Heart left ventricle (tissue), 16 donors: Measurements from ENCODE around the gene ZC3H12C. TPM values are rescaled to one million over a fixed set of nuclear protein-coding genes. Genes with fewer than 3 reads are reported as not detected.

Source experiments
- ATAC-seq, 4 donors: fragments of 200-7000 bp; cut with Tn5 transposase; one replicate each; pipeline ENCODE4 v1.9.1; 2020 to 2022; ENCODE audit warnings: moderate library complexity in 4 of 4, mild to moderate bottlenecking in 3 of 4, moderate number of reproducible peaks in 1 of 4
- DNase-seq, 5 donors: peaks; one replicate each; pipeline ENCODE4 v3.0.0-alpha.2; 2020
- H3K27ac ChIP-seq, 12 donors: fragments of 200-600 bp; sonication (generic) in 4 of 12; one replicate each; pipeline versions ENCODE4 v1.5.0 to v1.8.0; 2016 to 2022; ENCODE audit warnings: mild to moderate bottlenecking in 2 of 12
- H3K27me3 ChIP-seq, 9 donors: fragments of 200-600 bp; sonication (generic) in 2 of 9; one replicate each; pipeline versions ENCODE4 v1.5.1 to v1.8.0; 2016 to 2022; ENCODE audit warnings: mild to moderate bottlenecking in 3 of 9
- H3K36me3 ChIP-seq, 9 donors: fragments of 200-600 bp; sonication (generic) in 2 of 9; one replicate each; pipeline versions ENCODE4 v1.5.0 to v1.8.0; 2018 to 2022; ENCODE audit warnings: mild to moderate bottlenecking in 2 of 9
- H3K4me1 ChIP-seq, 12 donors: fragments of 200-600 bp; sonication (generic) in 4 of 12; one replicate each; pipeline versions ENCODE4 v1.5.0 to v1.8.0; 2016 to 2022; ENCODE audit warnings: mild to moderate bottlenecking in 3 of 12
- H3K4me3 ChIP-seq, 12 donors: fragments of 200-600 bp; sonication (generic) in 4 of 12; one replicate each; pipeline versions ENCODE4 v1.5.0 to v1.8.0; 2017 to 2022; ENCODE audit warnings: mild to moderate bottlenecking in 9 of 12, moderate library complexity in 4 of 12
- H3K9me3 ChIP-seq, 12 donors: fragments of 200-600 bp; sonication (generic) in 4 of 12; one replicate each; pipeline versions ENCODE4 v1.5.0 to v1.8.0; 2016 to 2022; ENCODE audit warnings: mild to moderate bottlenecking in 1 of 12
- CTCF ChIP-seq, 12 donors: fragments of 200-600 bp; sonication (generic) in 4 of 12; IDR thresholded peaks; one replicate each; pipeline versions ENCODE4 v1.5.0 to v1.8.0; 2018 to 2022; ENCODE audit warnings: antibody characterized with exemption in 12 of 12, mild to moderate bottlenecking in 5 of 12
- POLR2A ChIP-seq, 2 donors: fragments of 450-650 bp; IDR thresholded peaks; one replicate each; pipeline ENCODE4 v1.6.1; 2017; ENCODE audit warnings: antibody characterized with exemption in 2 of 2, mild to moderate bottlenecking in 2 of 2, moderate library complexity in 2 of 2
- WGBS, 4 donors: extraction: QIAGEN DNeasy Blood & Tissue Kit in 2 of 4; methylation state at CpG; one replicate each; pipeline versions ENCODE4 v1.1.5 to v1.1.7; 2013 to 2018; 5-methylcytosine and 5-hydroxymethylcytosine counted together
- intact Hi-C, 10 donors: fragments of 100-400 bp; cut with DNase I; formaldehyde crosslinking; loops; one replicate each; pipeline versions ENCODE4 v1.11.1 to v1.14.2; 2022
- polyA plus RNA-seq, 2 donors: library from polyadenylated mRNA; stranded (reverse); fragments of 200-250 nt; gene quantifications; one replicate each; pipeline ENCODE4 v1.2.3, GENCODE V29; 2013
- total RNA-seq, 9 donors: library from RNA; depleted of rRNA in 2 of 9; stranded (reverse); fragments of >200 nt in 2 of 9; fragmentation: NEBNext Ultra II Directional in 3 of 9; extraction: Animal tissue kit (Norgen Biotek cat#: 25700) in 3 of 9; gene quantifications; one replicate each; pipeline versions ENCODE4 v1.1.0 to v1.2.4, GENCODE V29; 2016 to 2023
- donor health status: ischemic (EF 13 %, LVEDD 7.1; RV severe dilation, severe dysfunction).
- donor health status: healthy with polysubstance abuse.
- donor health status: DM: no; HTN: yes; CAD: no.
- donor health status: DM: no; HTN: no; CAD: no.
- donor health status: ischemic (EF 25% LVEDD 6.9; RV normal size, moderate dysfunction).
- donor health status: ischemic (EF 25% LVEDD 5.7; RV mildly dilated, moderate dysfunction).
- donor health status: healthy.
- donor health status: DM: yes; HTN: yes; CAD: no.
- donor health status: ischemic (EF 35%, LVEDD 5.7; RV mildly dilated, moderate dysfunction).
- donor health status: nonischemic (EF 11% LVEDD 7.7; RV severe dilation, severe dysfunction).
- donor health status: DM: yes; HTN: yes; CAD: no.
- donor health status: PGD.
- donor health status: ischemic (EF 29% LVEDD 5.4; RV normal size, mild dysfunction).
- donor health status: nonischemic (EF 23%, LVEDD 6.1; RV moderate dilation, normal function).

ZC3H12C gene
- total and polyA plus RNA-seq, 11 donors, result 2.1 to 24.3 (median 17.3) TPM

DNA sequence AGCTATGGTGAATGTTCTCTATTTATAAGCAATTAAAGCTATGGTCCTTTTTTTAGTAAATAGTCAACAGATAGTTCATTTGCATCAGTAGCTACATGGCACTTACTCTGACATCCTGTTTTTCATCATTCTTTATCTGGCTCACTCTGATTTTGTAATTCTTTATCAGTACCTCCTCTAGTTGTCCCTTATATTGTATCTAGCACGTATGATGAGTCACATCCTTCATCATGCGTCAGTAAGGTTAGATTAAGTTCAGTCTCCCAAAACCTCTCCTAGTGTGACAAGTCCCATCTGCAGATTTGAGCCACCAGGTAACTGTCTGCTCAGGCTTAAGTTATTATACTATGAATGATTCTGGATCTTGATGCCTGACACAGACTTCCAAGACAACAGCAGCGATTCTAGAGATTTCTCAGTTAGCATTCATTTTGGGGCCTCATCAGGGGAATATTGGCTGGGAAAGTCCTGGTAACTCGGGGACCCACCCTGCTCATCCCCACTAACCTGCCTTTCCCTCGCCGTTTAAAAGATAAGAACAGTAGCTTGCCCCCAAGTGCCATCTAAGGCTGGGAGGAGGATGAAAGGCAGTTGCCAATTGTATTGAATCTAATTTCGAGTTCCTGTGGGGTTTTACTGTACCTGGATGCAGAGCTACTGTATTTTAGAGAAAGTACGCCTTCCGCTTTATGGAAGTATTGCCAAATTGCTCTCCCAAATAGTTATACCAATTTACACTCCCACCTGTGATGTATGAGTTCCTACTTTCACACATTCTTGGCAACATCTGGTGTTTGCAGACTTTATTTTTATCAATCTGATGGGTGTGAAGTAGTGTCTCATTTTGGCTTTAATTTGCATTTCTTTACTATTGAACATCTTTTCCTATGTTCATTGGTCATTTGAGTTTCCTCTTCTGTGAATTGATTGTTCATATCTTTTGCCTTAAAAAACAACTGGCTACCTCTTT lies 55.9 kb downstream of the ZC3H12C start:
- H3K4me3 ChIP-seq, result no peak overlapping the region
- H3K4me1 ChIP-seq, result peaks cover 0 to 25% (median 14%) of the 10 kb centered on the region in 12 donors
- no peak for DNase-seq
- TF ChIP-seq CTCF (IDR thresholded peaks at IDR 0.05), result no peak
- no peak for TF ChIP-seq POLR2A (IDR thresholded peaks at IDR 0.05)
- intact Hi-C loops, result no loop called here
- peak overlapping the region in 2 of 12 donors; percentile 21 to 44 for H3K27ac ChIP-seq
- H3K9me3 ChIP-seq, result no peaks in the 10 kb centered on the region
- ATAC-seq, result peak in 3 of 4 donors; percentile 73 to 88 (median 85)
- no peaks in the 10 kb centered on the region for H3K27me3 ChIP-seq
- H3K36me3 ChIP-seq, result peaks cover 0 to 9% (median 4%) of the 10 kb centered on the region in 9 donors
- 56 to 61% (median 60%) methylated on average over 9 of the region's 9 CpGs for WGBS, 4 donors

DNA sequence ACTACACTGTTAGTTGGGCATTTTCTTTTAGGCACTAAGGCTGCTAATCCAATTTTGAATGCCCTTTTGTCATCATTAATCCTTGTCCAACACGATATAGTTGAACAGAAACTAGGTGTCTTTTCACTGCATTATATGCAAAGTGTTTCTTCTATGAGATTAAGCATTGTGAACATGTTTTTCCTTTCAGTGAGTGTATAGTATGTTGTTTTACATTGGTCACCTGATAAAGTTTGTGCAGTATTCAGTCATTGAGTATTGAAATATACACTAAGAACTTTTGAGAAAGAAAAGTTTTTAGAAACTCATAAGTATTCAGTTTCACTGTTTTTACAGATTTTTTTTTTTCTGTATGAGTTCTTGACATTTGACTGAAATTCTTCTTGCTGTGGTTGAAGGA lies 59.0 kb downstream of the ZC3H12C start:
- Histone ChIP-seq H3K36me3 (peaks cover 0 to 10% (median 6%) of the 10 kb centered on the region in 9 donors), H3K27ac (no peak overlapping the region), H3K9me3 (no peaks in the 10 kb centered on the region), H3K4me1 (peaks cover 0 to 25% (median 14%) of the 10 kb centered on the region in 12 donors), H3K4me3 (no peak overlapping the region), H3K27me3 (no peaks in the 10 kb centered on the region)
- ATAC-seq (no peak), DNase-seq (no peak)
- intact Hi-C loops, result no loop called here
- TF ChIP-seq POLR2A (IDR thresholded peaks at IDR 0.05) (no peak), CTCF (IDR thresholded peaks at IDR 0.05) (no peak)
- 57 to 79% (median 77%) methylated on average over 1 of the region's 1 CpG for WGBS, 4 donors

DNA sequence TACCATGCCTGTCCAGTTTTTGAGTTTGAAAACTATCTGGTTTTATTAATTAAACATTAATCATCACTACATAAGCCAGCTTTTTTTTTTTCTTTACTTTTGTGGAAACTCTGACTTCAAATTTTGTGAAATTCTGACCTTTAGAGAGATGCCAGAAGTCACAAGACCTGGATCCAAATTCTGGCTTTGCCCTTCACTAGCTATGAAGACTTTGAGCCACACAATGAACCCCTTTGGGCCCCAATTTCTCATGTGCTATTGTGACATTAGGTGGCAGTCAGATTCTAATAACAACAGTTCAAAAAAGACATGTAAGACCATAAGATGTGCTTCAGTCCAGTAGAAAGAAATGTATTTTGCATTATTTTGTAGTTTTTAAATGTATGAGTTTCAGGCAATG lies 60.3 kb downstream of the ZC3H12C start:
- H3K27me3 ChIP-seq, result no peaks in the 10 kb centered on the region
- no peak for TF ChIP-seq POLR2A (IDR thresholded peaks at IDR 0.05)
- no peak for TF ChIP-seq CTCF (IDR thresholded peaks at IDR 0.05)
- no peak for ATAC-seq
- peaks cover 0 to 14% (median 6%) of the 10 kb centered on the region in 9 donors for H3K36me3 ChIP-seq
- no peak for DNase-seq
- no peak overlapping the region for H3K4me3 ChIP-seq
- peaks cover 0 to 14% (median 7%) of the 10 kb centered on the region in 12 donors for H3K4me1 ChIP-seq
- H3K27ac ChIP-seq, result no peak overlapping the region
- intact Hi-C loops, result no loop called here
- H3K9me3 ChIP-seq, result no peaks in the 10 kb centered on the region

GRCh38 chr11:110156503-110156902 lies 63.3 kb downstream of the ZC3H12C start:
- Histone ChIP-seq H3K27me3 (no peaks in the 10 kb centered on the region), H3K36me3 (peaks cover 0 to 38% (median 31%) of the 10 kb centered on the region in 9 donors), H3K27ac (no peak overlapping the region), H3K4me1 (peaks cover 0 to 5% (median 0%) of the 10 kb centered on the region in 12 donors), H3K4me3 (no peak overlapping the region), H3K9me3 (no peaks in the 10 kb centered on the region)
- intact Hi-C loops, result no loop called here
- 91 to 95% (median 94%) methylated on average over 4 of the region's 4 CpGs for WGBS, 4 donors
- TF ChIP-seq CTCF (IDR thresholded peaks at IDR 0.05) (no peak), POLR2A (IDR thresholded peaks at IDR 0.05) (no peak)
- ATAC-seq (no peak), DNase-seq (no peak)
